AG08396 (cell line): ENCODE results near the gene EPB41L1.

Experiments
- DNase-seq: peaks from one replicate; pipeline ENCODE4 v3.0.0; 2012; ENCODE audit warnings: low spot score, mixed read lengths

Gene EPB41L1

DNA sequence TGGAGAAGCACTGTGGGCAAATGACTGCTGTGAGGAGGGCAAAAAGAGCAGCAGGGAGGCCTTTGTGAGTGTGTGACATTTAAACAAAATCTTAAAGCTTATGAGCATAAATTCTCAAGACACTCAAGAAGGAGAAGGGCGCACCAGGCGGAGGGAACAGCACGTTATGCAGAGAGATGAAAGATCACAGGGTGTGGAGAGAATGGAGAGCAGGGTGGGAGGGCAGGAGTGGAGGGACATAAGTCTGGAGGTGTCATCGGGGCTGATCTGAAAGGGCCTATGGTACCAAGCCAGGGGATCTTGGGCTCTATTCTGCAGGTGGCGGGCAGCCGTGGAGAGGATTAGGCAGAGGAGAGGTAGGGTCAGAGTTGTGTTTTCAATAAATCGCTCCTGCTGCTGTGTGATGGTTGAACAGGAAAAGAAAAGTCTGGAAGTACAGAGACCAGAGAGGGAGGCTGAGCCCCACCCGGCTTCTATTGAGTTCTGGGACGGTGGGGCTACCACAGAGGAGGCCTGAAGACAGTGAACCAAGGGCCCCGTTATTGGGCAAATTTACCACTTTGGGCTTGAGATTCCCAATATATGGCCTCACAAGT is 127.3 kb downstream of the EPB41L1 start:
- no peak for DNase-seq
